GF-D8 (cell line): ENCODE data around the gene AIRE.

Source experiments
- DNase-seq: peaks from one replicate; lab custom pipeline; 2025; lab: John Stamatoyannopoulos, UW

Gene AIRE

GRCh38 chr21:44325386-44326271, 40.0 kb downstream of the AIRE start:
- DNase-seq, result no peak

GRCh38 chr21:44326272-44326647, 40.6 kb downstream of the AIRE start:
- DNase-seq, result no peak

- DNase-seq, result no peak
Measured at GRCh38 chr21:44326716-44327602, 41.3 kb downstream of the AIRE start.

GRCh38 chr21:44327603-44327974, 41.9 kb downstream of the AIRE start:
- DNase-seq, result peak; percentile 74

- no peak for DNase-seq
Measured at GRCh38 chr21:44328242-44328895, 42.7 kb downstream of the AIRE start.

- DNase-seq, result no peak
Measured at GRCh38 chr21:44329086-44329889, 43.6 kb downstream of the AIRE start.

GRCh38 chr21:44329971-44330681, 44.5 kb downstream of the AIRE start:
- no peak for DNase-seq

GRCh38 chr21:44330698-44331097, 45.0 kb downstream of the AIRE start:
- no peak for DNase-seq

GRCh38 chr21:44331209-44331608, 45.5 kb downstream of the AIRE start:
- no peak for DNase-seq

- DNase-seq, result no peak
Measured at GRCh38 chr21:44331650-44332307, 46.1 kb downstream of the AIRE start.

- no peak for DNase-seq
Measured at GRCh38 chr21:44332383-44332782, 46.7 kb downstream of the AIRE start.

GRCh38 chr21:44332965-44333364, 47.3 kb downstream of the AIRE start:
- no peak for DNase-seq

- no peak for DNase-seq
Measured at GRCh38 chr21:44333509-44334328, 48.0 kb downstream of the AIRE start.

GRCh38 chr21:44334329-44335030, 48.8 kb downstream of the AIRE start:
- no peak for DNase-seq

GRCh38 chr21:44335266-44336059, 49.8 kb downstream of the AIRE start:
- DNase-seq, result no peak

- no peak for DNase-seq
Measured at GRCh38 chr21:44337449-44337848, 51.8 kb downstream of the AIRE start.

- peak; percentile 50 for DNase-seq
Measured at GRCh38 chr21:44337941-44338895, 52.5 kb downstream of the AIRE start.
